HepG2 (cell line): ENCODE data around the gene GADD45A. TPM values are rescaled to one million over a fixed set of nuclear protein-coding genes. Genes with fewer than 3 reads are reported as not detected.

ENCODE experiments used
- ELF4 ChIP-seq: sonication (generic); formaldehyde crosslinking; IDR thresholded peaks from 2 replicates; pipeline ENCODE4 v1.5.0; 2020; ENCODE audit warnings: missing genetic modification reagents, mild to moderate bottlenecking, moderate library complexity, borderline replicate concordance
- NFIC ChIP-seq: IDR thresholded peaks from 2 replicates; pipeline ENCODE4 v1.6.1; 2012; ENCODE audit warnings: mild to moderate bottlenecking, low read length, inconsistent platforms
- STAG1 ChIP-seq: sonication (generic); formaldehyde crosslinking; IDR thresholded peaks from 2 replicates; pipeline ENCODE4 v1.4.0; 2020; ENCODE audit warnings: missing genetic modification reagents
- TMF1 ChIP-seq: sonication (generic); formaldehyde crosslinking; IDR thresholded peaks from 2 replicates; pipeline ENCODE4 v1.8.1; 2022; ENCODE audit warnings: low read depth, missing genetic modification reagents
- TSC22D2 ChIP-seq: sonication (generic); formaldehyde crosslinking; IDR thresholded peaks from 2 replicates; pipeline ENCODE4 v1.5.1; 2020; ENCODE audit warnings: missing genetic modification reagents, mild to moderate bottlenecking, borderline replicate concordance
- polyA plus RNA-seq, 8 experiments: library from polyadenylated mRNA; depleted of rRNA in 3 of 8; stranded (reverse) in 7 of 8; unstranded in 1 of 8; fragments of >200 nt; fragmentation: Illumina TruSeq in 4 of 8; extraction: Trizol in 4 of 8; gene quantifications; 2 replicates each; pipeline versions ENCODE4 v1.2.1 to v1.2.3, GENCODE V29; 2011 to 2016; ENCODE audit warnings: low read depth in 4 of 8, missing spikeins in 1 of 8, mixed read lengths in 1 of 8; ENCODE audit not compliant: insufficient read depth in 1 of 8
- total RNA-seq, 5 experiments: library from RNA; depleted of rRNA; stranded (reverse); fragments of >200 nt; fragmentation: Illumina TruSeq; extraction: Trizol; gene quantifications; 2 replicates each; pipeline ENCODE4 v1.2.3, GENCODE V29; 2016; ENCODE audit warnings: low read depth in 1 of 5
- TF ChIP-seq, protein P1 (sequence below): sonication (generic); formaldehyde crosslinking; IDR thresholded peaks from 2 replicates; pipeline ENCODE4 v1.4.0; 2020; ENCODE audit warnings: missing genetic modification reagents
- TF ChIP-seq, protein P2 (sequence below): sonication (generic); formaldehyde crosslinking; IDR thresholded peaks from 2 replicates; pipeline ENCODE4 v1.9.0; 2021; ENCODE audit warnings: missing genetic modification reagents, mild to moderate bottlenecking, borderline replicate concordance
- TF ChIP-seq, protein P3 (sequence below): sonication (generic); formaldehyde crosslinking; IDR thresholded peaks from 2 replicates; pipeline ENCODE4 v1.4.0; 2020; ENCODE audit warnings: missing genetic modification reagents
- TF ChIP-seq, protein P4 (sequence below): fragments of 450-650 bp; IDR thresholded peaks from 2 replicates; pipeline ENCODE4 v1.6.1; 2017; ENCODE audit warnings: mild to moderate bottlenecking

GADD45A gene
- total and polyA plus RNA-seq, 2 of the 13 experiments (the other 11 are each of a cell fraction or from before 2014, with no cell fraction given) = 33.2 to 46.2 TPM

DNA sequence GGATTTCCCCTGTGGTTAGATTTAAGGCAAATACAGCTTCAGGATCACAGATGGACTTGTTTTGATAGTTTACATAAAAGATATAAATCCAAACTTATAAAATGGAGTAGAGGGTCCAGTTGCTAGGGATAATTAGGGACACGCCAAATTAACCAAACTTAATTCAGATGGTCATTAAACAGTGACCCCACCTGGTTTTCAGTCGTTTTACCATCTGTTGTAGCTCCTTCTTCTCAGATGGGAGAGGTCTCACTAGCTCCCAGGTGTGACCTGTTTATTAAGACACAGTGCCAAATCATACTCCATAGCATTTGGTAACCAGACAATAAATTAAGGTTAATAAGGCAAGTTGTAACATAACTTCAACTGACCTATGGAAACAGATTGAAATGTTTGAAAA is 8.1 kb upstream of the GADD45A start (continued):
- TF ChIP-seq STAG1 (CRISPR knock-in tag) = no peak
- TF ChIP-seq, protein P1, sequence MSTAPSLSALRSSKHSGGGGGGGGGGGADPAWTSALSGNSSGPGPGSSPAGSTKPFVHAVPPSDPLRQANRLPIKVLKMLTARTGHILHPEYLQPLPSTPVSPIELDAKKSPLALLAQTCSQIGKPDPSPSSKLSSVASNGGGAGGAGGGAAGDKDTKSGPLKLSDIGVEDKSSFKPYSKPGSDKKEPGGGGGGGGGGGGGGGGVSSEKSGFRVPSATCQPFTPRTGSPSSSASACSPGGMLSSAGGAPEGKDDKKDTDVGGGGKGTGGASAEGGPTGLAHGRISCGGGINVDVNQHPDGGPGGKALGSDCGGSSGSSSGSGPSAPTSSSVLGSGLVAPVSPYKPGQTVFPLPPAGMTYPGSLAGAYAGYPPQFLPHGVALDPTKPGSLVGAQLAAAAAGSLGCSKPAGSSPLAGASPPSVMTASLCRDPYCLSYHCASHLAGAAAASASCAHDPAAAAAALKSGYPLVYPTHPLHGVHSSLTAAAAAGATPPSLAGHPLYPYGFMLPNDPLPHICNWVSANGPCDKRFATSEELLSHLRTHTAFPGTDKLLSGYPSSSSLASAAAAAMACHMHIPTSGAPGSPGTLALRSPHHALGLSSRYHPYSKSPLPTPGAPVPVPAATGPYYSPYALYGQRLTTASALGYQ = no peak
- TF ChIP-seq TMF1 (CRISPR knock-in tag) = no peak
- TF ChIP-seq, protein P2, sequence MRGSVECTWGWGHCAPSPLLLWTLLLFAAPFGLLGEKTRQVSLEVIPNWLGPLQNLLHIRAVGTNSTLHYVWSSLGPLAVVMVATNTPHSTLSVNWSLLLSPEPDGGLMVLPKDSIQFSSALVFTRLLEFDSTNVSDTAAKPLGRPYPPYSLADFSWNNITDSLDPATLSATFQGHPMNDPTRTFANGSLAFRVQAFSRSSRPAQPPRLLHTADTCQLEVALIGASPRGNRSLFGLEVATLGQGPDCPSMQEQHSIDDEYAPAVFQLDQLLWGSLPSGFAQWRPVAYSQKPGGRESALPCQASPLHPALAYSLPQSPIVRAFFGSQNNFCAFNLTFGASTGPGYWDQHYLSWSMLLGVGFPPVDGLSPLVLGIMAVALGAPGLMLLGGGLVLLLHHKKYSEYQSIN (CRISPR knock-in tag) = no peak
- TF ChIP-seq TSC22D2 (CRISPR knock-in tag) = no peak
- TF ChIP-seq, protein P3, sequence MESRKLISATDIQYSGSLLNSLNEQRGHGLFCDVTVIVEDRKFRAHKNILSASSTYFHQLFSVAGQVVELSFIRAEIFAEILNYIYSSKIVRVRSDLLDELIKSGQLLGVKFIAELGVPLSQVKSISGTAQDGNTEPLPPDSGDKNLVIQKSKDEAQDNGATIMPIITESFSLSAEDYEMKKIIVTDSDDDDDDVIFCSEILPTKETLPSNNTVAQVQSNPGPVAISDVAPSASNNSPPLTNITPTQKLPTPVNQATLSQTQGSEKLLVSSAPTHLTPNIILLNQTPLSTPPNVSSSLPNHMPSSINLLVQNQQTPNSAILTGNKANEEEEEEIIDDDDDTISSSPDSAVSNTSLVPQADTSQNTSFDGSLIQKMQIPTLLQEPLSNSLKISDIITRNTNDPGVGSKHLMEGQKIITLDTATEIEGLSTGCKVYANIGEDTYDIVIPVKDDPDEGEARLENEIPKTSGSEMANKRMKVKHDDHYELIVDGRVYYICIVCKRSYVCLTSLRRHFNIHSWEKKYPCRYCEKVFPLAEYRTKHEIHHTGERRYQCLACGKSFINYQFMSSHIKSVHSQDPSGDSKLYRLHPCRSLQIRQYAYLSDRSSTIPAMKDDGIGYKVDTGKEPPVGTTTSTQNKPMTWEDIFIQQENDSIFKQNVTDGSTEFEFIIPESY (CRISPR knock-in tag) = no peak
- no peak for TF ChIP-seq ELF4 (CRISPR knock-in tag)
- TF ChIP-seq NFIC = no peak
- TF ChIP-seq, protein P4, sequence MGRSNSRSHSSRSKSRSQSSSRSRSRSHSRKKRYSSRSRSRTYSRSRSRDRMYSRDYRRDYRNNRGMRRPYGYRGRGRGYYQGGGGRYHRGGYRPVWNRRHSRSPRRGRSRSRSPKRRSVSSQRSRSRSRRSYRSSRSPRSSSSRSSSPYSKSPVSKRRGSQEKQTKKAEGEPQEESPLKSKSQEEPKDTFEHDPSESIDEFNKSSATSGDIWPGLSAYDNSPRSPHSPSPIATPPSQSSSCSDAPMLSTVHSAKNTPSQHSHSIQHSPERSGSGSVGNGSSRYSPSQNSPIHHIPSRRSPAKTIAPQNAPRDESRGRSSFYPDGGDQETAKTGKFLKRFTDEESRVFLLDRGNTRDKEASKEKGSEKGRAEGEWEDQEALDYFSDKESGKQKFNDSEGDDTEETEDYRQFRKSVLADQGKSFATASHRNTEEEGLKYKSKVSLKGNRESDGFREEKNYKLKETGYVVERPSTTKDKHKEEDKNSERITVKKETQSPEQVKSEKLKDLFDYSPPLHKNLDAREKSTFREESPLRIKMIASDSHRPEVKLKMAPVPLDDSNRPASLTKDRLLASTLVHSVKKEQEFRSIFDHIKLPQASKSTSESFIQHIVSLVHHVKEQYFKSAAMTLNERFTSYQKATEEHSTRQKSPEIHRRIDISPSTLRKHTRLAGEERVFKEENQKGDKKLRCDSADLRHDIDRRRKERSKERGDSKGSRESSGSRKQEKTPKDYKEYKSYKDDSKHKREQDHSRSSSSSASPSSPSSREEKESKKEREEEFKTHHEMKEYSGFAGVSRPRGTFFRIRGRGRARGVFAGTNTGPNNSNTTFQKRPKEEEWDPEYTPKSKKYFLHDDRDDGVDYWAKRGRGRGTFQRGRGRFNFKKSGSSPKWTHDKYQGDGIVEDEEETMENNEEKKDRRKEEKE = no peak
